ENCODE data around the gene PRKG1. TPM values are rescaled to one million over a fixed set of nuclear protein-coding genes. Genes with fewer than 3 reads are reported as not detected.

The PRKG1 gene
- total and polyA plus RNA-seq, 2 donors (not counting 1 experiment from before 2014, with no cell fraction given): 45.8 to 71.8 TPM

DNA sequence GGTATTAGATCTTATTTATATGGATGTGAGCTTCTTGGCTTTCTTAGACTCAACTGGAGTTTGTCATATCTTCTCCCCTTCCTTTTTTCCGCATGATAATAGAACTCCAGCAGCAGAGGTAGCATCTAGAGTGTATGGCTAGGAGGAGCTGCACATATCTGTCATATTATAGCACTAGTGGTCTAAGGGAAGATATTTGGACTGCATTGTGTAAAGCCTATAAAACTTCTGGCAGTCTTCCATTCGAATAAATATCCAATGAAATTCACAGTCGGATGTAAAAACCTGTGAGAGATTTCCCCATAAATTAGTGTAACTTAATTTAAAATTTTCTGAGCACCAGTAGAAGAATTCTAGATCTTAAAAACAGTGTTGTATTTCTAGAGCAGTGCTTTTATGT is 123.9 kb downstream of the PRKG1 start:
- TF ChIP-seq, protein P1, sequence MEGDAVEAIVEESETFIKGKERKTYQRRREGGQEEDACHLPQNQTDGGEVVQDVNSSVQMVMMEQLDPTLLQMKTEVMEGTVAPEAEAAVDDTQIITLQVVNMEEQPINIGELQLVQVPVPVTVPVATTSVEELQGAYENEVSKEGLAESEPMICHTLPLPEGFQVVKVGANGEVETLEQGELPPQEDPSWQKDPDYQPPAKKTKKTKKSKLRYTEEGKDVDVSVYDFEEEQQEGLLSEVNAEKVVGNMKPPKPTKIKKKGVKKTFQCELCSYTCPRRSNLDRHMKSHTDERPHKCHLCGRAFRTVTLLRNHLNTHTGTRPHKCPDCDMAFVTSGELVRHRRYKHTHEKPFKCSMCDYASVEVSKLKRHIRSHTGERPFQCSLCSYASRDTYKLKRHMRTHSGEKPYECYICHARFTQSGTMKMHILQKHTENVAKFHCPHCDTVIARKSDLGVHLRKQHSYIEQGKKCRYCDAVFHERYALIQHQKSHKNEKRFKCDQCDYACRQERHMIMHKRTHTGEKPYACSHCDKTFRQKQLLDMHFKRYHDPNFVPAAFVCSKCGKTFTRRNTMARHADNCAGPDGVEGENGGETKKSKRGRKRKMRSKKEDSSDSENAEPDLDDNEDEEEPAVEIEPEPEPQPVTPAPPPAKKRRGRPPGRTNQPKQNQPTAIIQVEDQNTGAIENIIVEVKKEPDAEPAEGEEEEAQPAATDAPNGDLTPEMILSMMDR (conservative IDR thresholded peaks at IDR 0.05 in 1 of 2, IDR thresholded peaks at IDR 0.05 in 1 of 2; ENCODE audit: low read depth in 1 of 2, low read length in 2 of 2): no peak
- TF ChIP-seq EZH2 (IDR thresholded peaks at IDR 0.05; ENCODE audit: low read length, missing control alignments): no peak
- Histone ChIP-seq H3K4me1 (ENCODE audit: control insufficient read depth, extremely low read depth, insufficient read depth, low read length) (no peaks in the 10 kb centered on the region), H3K27me3 (ENCODE audit: control insufficient read depth, insufficient read depth, low read length) (no peaks in the 10 kb centered on the region), H3K79me2 (ENCODE audit: control insufficient read depth, insufficient read depth, low read length) (no peaks in the 10 kb centered on the region), H3K4me3 (replicated peaks in 1 of 4; ENCODE audit: control extremely low read depth in 1 of 4, insufficient read depth in 1 of 4, low read depth in 3 of 4, low read length in 4 of 4) (no peak overlapping the region), H2AFZ (ENCODE audit: low read length) (no peak overlapping the region), H4K20me1 (ENCODE audit: control insufficient read depth, extremely low read depth, insufficient read depth, low read length) (no peaks in the 10 kb centered on the region), H3K4me2 (ENCODE audit: extremely low read depth, insufficient read depth, low read length) (no peak overlapping the region), H3K9me3 (ENCODE audit: control insufficient read depth, insufficient read depth, low read depth, low read length) (no peaks in the 10 kb centered on the region), H3K27ac (ENCODE audit: insufficient read depth, low read length) (no peak overlapping the region), H3K36me3 (ENCODE audit: control insufficient read depth, insufficient read depth, low read length) (no peaks in the 10 kb centered on the region), H3K9ac (ENCODE audit: insufficient read depth, low read length) (no peak overlapping the region)
- DNase-seq (ENCODE audit: low read depth in 2 of 2): no peak

DNA sequence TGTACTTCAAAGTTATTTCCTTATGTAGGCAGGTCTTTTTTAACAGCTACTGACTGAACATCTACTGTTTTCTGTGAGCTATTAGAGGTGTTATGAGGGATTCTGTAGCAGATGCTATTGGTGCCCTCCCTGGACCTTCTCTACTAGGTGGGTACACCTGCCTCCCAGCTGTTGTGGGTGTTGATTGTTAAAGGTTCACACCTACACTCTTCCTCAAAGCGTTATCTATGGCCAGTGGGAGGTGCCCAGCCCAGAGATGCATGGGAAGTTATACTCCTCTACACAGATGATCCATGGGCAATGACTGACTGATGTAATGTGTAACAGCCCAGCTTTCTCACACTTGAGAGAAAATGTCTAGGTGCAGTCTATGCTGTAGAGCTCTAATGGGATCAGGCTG is 127.7 kb downstream of the PRKG1 start:
- H3K4me1 ChIP-seq (ENCODE audit: control insufficient read depth, extremely low read depth, insufficient read depth, low read length): no peaks in the 10 kb centered on the region
- no peaks in the 10 kb centered on the region for H4K20me1 ChIP-seq (ENCODE audit: control insufficient read depth, extremely low read depth, insufficient read depth, low read length)
- H3K27me3 ChIP-seq (ENCODE audit: control insufficient read depth, insufficient read depth, low read length): no peaks in the 10 kb centered on the region
- no peak overlapping the region for H3K27ac ChIP-seq (ENCODE audit: insufficient read depth, low read length)
- no peak overlapping the region for H3K9ac ChIP-seq (ENCODE audit: insufficient read depth, low read length)
- TF ChIP-seq, protein P1 (conservative IDR thresholded peaks at IDR 0.05 in 1 of 2, IDR thresholded peaks at IDR 0.05 in 1 of 2; ENCODE audit: low read depth in 1 of 2, low read length in 2 of 2): no peak
- no peak for TF ChIP-seq EZH2 (IDR thresholded peaks at IDR 0.05; ENCODE audit: low read length, missing control alignments)
- H2AFZ ChIP-seq (ENCODE audit: low read length): no peak overlapping the region
- H3K36me3 ChIP-seq (ENCODE audit: control insufficient read depth, insufficient read depth, low read length): no peaks in the 10 kb centered on the region
- H3K4me3 ChIP-seq (replicated peaks in 1 of 4; ENCODE audit: control extremely low read depth in 1 of 4, insufficient read depth in 1 of 4, low read depth in 3 of 4, low read length in 4 of 4): no peak overlapping the region
- H3K4me2 ChIP-seq (ENCODE audit: extremely low read depth, insufficient read depth, low read length): no peak overlapping the region
- no peaks in the 10 kb centered on the region for H3K79me2 ChIP-seq (ENCODE audit: control insufficient read depth, insufficient read depth, low read length)
- no peaks in the 10 kb centered on the region for H3K9me3 ChIP-seq (ENCODE audit: control insufficient read depth, insufficient read depth, low read depth, low read length)
- DNase-seq (ENCODE audit: low read depth in 2 of 2): no peak

DNA sequence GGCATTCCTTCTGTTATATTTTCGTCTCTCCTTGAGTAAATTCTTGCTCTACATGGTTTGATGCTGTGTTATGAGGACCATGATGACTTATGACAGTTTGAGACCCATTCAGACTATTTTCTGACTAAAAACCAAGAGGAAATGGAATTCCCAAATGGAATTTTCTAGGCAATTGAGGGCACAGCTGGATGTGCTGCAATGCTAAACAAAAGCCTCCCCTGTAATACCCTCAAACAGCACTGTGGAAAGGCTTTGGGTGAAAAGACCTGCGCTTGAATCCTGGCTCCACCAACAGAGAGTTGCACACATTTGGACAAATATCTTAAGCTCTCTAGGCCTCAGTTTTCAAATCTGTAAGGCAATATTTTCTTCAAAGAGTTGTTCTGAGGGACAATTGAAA is 129.1 kb downstream of the PRKG1 start:
- Histone ChIP-seq H3K4me3 (replicated peaks in 1 of 4; ENCODE audit: control extremely low read depth in 1 of 4, insufficient read depth in 1 of 4, low read depth in 3 of 4, low read length in 4 of 4) (no peak overlapping the region), H3K27me3 (ENCODE audit: control insufficient read depth, insufficient read depth, low read length) (no peaks in the 10 kb centered on the region), H3K36me3 (ENCODE audit: control insufficient read depth, insufficient read depth, low read length) (no peaks in the 10 kb centered on the region), H3K9ac (ENCODE audit: insufficient read depth, low read length) (no peak overlapping the region), H2AFZ (ENCODE audit: low read length) (no peak overlapping the region), H3K27ac (ENCODE audit: insufficient read depth, low read length) (no peak overlapping the region), H3K4me1 (ENCODE audit: control insufficient read depth, extremely low read depth, insufficient read depth, low read length) (no peaks in the 10 kb centered on the region), H3K9me3 (ENCODE audit: control insufficient read depth, insufficient read depth, low read depth, low read length) (no peaks in the 10 kb centered on the region), H3K4me2 (ENCODE audit: extremely low read depth, insufficient read depth, low read length) (no peak overlapping the region), H4K20me1 (ENCODE audit: control insufficient read depth, extremely low read depth, insufficient read depth, low read length) (no peaks in the 10 kb centered on the region), H3K79me2 (ENCODE audit: control insufficient read depth, insufficient read depth, low read length) (no peaks in the 10 kb centered on the region)
- no peak for DNase-seq (ENCODE audit: low read depth in 2 of 2)
- TF ChIP-seq, protein P1 (conservative IDR thresholded peaks at IDR 0.05 in 1 of 2, IDR thresholded peaks at IDR 0.05 in 1 of 2; ENCODE audit: low read depth in 1 of 2, low read length in 2 of 2): no peak
- TF ChIP-seq EZH2 (IDR thresholded peaks at IDR 0.05; ENCODE audit: low read length, missing control alignments): no peak
